Measurements from ENCODE around the gene OR6J1. TPM values are rescaled to one million over a fixed set of nuclear protein-coding genes. Genes with fewer than 3 reads are reported as not detected.
"Not testable (repeated sequence)": the region's sequence is repeated elsewhere in the genome, so short reads cannot be mapped to it uniquely, and the experiment has no call there.

Gene OR6J1
- total RNA-seq, 1 donor from 2014 or later: not detected

DNA sequence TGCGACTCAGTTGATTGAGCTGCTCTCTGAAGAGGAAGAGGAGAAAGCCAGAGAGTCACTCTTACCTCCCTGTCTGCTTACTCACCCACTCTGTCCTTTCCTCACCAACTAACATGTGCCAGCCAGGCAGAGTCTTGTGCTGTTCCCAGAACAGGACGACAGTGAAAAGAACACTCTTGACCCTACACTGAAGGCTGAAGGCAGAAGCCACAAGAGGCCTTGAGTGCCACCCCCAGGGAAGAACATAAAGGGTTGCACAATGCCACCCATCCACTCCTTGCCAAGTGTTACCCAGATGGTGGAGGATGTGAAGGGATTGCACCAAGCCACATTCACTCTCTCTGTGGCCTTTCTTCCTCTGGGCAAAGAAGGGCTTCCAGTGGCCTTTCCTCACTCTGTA, 33.2 kb downstream of the OR6J1 start:
- ATAC-seq (no peak), DNase-seq (ENCODE audit: low spot score) (no peak)

DNA sequence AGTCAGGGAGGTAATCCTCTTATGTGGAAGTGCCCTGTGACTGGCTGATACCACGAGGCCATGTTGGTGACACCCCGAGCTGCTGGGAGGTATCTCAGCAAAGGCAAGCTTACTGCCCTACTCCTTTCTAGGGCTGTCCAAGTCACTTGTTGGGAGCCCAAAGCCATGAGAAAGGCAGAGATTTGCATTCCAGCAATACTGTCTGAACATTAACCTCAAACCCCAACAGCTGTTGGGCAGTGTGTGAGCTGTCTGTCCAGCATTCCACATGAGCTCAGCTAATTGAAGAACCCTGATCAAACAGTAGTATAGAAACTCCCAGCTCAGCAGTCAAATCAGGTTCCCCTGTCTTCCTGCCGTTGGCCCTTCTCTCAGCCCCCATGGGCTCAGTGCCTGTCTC, 36.9 kb downstream of the OR6J1 start:
- DNase-seq (ENCODE audit: low spot score) (no peak), ATAC-seq (no peak)

DNA sequence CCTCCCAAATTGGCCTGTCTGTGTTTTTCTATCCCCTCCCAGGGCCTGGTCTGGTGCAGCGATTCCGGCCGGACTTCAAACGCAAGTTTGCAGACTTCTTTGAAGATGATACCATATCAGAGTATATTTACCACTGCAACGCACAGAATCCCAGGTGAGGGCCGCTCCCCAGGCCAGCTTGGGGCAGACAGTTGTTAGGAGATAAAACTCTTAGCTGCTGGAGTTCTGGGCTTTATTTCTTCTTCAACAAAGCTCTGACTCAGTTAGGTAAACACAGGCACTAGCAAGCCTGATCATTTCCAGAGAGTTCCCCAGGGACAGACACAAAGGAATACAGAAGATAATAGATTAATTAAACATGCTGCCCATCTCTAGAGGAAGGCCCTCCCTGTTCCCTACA, 37.8 kb downstream of the OR6J1 start:
- no peak for ATAC-seq

DNA sequence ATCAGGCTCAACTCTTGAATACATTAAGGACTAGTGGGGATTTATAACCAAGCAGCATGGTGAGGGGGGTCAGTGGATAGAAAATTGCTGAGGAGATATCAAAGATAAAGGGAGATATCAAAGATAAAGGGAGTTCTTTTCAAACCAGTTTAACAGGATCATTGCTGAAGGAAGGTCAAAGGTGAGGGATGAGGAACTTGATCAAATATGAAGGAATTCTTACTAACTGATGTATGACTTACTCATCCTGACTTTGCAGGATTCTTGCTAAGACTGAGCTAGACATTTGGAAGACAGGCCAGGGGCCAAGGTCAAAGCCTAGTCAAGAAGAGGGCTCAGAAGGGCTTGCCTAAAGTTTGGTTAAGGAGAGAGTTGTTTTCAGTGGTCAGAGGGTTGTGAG, 41.3 kb downstream of the OR6J1 start:
- DNase-seq (ENCODE audit: low spot score) (no peak), ATAC-seq (no peak)

More for the DNA sequence above, 37.8 kb downstream of the OR6J1 start:
- no peak for DNase-seq (ENCODE audit: low spot score)

DNA sequence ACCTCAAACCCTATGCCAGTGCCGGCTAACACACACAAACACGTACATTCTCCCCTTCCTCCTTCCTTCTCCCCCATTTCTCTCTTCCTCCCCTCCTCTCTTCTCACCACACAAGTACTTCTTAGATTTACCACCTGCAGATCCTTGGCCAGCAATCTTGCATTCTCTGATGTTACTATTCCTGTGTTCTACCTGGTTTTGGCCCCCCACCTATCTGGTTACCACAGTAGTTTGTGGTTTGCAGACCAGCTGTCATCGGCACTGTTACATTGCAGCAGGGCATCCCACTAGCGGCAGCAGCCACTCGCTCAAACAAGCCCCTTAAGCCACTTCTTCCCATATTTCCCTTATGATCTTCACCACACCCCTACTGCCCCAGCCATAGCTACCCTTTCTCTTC, 42.2 kb downstream of the OR6J1 start:
- DNase-seq (ENCODE audit: low spot score) (no peak), ATAC-seq (no peak)

DNA sequence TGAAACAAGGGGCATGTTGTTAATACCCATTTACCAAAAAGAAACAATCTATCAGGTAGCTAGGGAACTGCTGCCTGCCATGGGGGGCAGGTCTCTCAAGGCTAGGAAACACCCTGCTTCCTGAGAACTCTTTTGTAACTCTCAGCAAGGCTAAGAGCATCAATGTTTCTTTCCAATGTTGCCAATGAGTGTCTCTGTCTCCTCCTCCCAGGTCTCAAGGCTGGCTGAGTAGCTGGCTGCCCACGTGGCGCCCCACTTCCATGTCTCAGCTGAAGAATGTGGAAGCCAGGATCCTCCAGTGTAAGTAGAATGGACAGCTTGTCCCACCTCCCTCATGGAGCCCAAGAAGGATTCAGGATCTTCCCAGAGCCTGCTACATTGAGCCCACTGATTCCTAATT, 42.7 kb downstream of the OR6J1 start:
- no peak for DNase-seq (ENCODE audit: low spot score)
- no peak for ATAC-seq

DNA sequence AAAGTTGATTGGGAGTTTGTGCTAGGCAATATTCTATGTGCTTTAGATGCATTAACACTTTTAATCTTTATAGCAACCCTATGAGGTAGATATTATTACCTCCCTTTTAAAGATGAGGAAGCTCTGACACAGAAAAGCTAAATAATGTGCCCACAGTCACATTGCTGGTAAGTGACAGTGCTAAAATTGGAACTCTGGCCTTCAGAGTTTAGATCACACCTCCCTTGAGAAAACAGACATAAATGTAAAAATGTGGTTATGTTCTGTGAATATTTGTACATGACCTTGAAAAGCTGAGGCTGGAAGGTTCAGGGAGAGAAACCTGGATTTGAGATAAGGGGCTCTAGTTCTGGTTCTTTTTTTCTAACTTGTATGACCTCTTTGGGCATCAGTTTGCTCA, 44.1 kb downstream of the OR6J1 start:
- ATAC-seq (no peak), DNase-seq (ENCODE audit: low spot score) (no peak)

DNA sequence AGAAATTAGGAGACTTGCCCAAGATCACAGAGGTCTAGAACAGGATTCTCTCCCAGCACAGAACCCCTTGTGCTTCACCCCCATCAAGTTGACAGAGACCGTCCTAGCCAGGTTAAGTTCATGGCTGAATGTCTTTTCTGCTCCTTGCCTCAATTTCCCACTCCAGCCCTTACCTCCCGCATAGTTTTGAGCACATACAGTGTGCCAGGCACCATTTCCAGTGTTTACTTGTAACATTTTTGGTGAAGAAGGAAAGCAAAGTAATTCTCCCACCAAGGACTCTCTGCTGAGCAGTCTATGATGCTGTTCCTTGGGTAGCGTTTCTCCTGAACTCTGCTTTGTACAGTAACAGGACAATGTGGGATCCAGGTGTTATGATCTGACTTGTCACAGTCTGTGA, 44.8 kb downstream of the OR6J1 start:
- ATAC-seq (no peak), DNase-seq (ENCODE audit: low spot score) (no peak)

DNA sequence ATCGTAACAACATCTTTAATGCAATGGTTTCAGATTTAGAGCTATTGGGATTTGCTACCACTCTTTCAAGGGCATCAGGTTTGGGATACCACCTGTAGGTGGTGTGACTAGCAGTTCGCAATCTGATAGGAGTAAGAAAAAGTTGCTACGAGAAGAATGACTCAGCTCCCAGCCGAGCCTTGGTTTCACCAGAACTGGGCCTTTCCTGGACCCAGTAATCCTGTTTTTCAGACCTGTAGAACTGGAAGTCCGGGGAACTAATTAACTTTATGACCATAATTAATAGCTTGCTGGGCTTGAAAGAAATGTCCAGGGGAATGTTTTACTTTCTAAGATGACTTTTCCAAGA, 45.3 kb downstream of the OR6J1 start:
- DNase-seq (ENCODE audit: low spot score) (no peak), ATAC-seq (peak; percentile 76)

DNA sequence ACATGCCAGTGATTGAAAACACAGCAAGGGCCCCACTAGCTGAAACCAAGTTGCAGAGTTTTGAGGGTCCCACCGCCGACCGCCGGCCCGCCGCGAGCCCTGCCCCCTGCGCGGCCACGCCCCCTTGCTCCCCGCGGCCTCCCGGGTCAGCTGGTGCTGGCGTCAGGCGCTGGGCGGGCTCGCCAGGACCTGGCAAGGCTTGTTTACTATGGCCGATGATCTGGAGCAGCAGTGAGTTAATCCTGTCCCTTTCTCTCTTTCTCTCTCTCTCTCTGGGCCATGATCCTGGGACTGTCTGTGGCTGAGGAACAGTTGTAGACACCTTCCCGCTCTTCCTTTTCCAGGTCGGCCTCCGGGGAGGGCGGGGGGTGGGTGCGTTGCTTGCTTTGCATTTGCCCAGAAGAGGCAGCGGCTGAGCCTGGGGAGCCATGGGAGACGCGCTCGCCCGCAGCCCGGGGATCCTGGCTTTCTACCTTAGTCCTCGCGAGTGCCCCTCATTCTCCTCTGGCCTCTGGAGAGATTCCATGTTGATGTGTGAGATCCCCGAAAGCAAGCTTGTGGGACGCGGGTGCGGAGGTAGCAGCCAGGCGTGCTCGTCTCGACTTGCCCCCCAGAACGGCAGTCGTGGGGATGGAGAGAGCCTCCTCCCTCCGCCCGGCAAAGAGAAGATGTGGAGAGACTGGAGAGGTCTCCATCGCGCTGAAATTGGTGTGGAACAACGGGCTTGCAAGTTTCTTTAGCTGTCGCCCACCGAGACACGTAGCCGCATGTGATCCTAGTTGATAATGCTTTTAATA, 45.9 kb downstream of the OR6J1 start, which contains the start of gene ABHD4:
Gene ABHD4, plus strand, starts transcription at position 202 of the 797 bp plus-strand sequence. Its CDS starts 7 bp downstream, at position 209.
- ATAC-seq: peak; percentile 98
- peak; percentile 87 for DNase-seq (ENCODE audit: low spot score)

DNA sequence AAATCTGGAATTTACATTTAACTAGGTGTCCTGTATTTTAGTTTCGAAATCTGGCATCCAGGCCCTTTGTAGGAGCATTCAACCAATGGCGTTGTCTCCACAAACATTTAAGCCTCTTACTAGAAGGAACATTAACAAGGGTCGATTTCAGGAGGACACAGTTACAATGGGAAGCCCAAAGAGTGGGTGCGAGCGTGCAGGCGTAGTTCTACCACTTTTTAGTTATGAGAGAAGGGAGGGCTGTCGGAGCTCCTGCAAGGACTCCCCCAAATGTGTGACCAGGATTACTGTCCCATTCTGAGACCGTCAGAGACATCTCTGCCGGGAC, 46.4 kb downstream of the OR6J1 start:
- no peak for DNase-seq (ENCODE audit: low spot score)
- peak; percentile 17 for ATAC-seq

DNA sequence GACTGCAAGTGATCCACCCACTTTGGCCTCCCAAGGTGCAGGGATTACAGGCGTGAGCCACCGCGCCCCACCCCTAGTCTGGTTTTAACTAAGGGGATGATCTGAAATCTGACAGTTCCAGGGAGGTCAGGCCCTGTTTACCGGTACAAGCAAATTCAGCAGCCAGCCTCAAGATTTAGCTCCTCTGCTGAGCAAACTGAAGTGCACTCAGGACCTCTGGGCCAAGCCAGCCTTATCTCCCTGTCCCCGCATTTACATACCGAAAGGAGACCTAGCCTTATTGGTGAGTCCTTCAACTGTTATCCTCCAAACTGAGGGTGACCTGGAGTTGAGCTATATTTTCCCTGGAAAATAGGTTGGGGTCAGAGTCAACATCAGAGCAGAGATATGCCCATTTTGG, 46.9 kb downstream of the OR6J1 start:
- ATAC-seq: no peak

DNA sequence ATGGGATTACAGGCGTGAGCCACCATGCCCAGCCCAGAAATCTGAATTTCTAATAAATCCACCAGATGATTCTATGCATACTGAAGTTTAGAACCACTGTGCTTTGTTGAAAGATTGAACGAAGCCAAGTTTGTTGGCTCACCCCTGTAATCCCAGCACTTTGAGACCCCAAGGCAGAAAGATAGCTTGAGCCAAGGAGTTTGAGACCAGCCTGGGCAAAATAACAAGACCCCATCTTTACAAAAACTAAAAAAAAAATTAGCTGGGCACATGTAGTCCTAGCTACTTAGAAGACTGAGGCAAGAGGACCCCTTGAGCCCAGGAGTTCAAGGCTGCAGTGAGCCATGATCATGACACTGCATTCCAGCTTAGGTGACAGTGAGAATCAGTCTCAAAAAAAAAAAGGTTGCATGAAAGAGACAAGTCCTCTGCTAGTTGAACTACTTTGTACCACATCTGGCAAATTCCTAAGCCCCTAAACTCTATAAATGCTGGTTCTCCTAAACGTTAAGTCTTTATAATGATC, 47.7 kb downstream of the OR6J1 start:
- no peak for DNase-seq (ENCODE audit: low spot score)
- no peak for ATAC-seq

More for the DNA sequence above, 46.9 kb downstream of the OR6J1 start:
- no peak for DNase-seq (ENCODE audit: low spot score)

DNA sequence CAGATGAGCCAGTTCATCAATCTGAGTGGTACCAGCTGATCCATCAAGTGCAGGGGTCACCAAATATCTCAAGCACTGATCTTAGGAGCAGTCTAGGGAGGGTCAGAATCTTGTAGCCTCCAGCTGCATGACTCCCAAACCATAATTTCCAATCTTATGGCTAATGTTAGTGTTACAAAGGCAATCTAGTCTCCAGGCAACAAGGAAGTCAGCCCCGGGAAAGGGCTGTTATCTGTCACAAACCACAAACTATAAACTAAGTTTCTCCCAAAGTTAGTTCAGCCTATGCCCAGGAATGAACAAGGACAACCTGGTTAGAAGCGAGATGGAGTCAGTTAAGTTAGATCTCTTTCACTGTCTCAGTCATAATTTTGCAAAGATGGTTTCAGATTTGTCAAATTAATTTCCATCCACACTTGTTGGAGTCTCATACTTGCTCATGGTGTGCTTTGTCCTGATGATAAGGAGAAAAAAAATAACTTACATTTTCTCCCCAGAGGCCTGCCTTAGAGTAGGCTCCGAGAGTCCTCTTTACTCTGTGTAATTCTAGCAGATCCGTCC, 49.9 kb downstream of the OR6J1 start:
- ATAC-seq: no peak
- no peak for DNase-seq (ENCODE audit: low spot score)

DNA sequence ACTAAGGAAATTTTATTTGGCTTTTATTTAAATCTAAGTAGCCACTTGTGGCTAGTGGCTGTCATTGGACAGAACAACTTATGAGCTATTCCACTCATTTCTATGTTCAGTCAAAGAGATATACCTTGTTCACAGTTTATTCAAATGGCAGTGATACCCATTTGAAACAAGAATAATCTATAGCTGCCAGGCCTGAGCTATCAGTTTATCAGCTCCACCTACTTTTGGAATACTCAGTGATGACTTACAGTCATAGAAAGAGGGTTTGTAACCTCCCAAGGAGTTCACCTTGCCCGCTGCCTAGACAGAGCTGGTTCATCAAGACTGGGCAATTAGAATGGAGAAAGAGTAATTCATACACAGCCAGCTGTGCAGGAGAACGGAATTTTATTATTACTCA, 50.6 kb downstream of the OR6J1 start:
- ATAC-seq (no peak), DNase-seq (ENCODE audit: low spot score) (no peak)

DNA sequence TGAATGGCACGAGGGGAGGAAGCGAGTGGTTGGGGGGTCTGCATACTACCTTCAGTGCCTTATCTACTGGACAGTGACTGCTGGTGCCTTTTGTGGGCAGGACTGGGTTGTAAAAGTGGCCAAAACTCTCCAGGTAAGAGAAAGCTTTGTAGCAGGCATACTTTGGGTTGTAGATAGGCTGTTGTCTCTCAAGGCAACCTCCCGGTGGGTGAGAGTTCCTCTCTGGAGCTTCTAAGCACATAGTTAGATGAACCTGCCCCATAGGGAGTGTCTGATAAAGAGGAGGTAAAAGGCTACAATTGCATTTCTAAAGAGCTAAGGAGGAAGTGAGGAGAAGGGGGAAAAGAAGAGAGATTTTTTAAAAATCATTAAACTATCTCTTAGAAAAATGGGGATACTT, 51.0 kb downstream of the OR6J1 start:
- DNase-seq (ENCODE audit: low spot score) (no peak), ATAC-seq (no peak)

DNA sequence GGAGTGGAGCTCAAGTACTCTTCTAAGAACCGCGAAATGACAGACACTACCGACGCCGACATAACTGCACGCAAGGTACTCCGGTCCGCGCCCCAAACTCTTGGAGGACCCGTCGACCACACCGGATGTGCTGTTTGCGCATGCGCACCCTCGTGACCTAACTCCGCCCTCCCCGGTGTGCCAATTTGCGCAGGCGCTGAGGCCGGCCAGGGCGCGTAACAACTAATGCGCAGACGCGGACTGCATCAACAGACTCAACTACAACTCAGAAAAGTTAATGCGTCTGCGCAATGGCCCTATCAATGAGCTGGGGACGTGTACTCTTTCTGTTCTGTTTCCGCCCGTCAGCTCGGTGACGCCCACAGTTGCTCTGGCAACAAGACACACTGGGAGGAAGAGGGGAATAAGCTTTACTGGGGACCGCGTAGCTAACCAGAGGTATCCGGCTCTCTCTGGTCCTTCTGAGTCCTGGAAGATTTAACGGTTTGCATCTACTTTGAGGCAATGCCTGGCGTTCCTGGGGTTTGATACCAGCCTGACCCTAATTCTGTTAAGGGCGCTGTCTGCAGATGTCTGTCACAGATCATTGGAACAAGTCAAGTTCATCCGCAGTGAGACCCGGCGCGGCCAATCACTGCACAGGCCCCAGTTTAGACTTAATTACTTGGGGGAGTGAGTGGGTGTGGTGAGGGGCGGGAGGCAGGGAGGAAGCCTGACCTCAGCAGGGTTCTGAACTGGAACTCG, 54.9 kb downstream of the OR6J1 start, which contains the start of gene DAD1:
Gene DAD1, minus strand, starts transcription at position 129 of the 744 bp plus-strand sequence. Its CDS starts 67 bp downstream, at position 62.
- DNase-seq (ENCODE audit: low spot score) (peak; percentile 99), ATAC-seq (peak; percentile 97)

DNA sequence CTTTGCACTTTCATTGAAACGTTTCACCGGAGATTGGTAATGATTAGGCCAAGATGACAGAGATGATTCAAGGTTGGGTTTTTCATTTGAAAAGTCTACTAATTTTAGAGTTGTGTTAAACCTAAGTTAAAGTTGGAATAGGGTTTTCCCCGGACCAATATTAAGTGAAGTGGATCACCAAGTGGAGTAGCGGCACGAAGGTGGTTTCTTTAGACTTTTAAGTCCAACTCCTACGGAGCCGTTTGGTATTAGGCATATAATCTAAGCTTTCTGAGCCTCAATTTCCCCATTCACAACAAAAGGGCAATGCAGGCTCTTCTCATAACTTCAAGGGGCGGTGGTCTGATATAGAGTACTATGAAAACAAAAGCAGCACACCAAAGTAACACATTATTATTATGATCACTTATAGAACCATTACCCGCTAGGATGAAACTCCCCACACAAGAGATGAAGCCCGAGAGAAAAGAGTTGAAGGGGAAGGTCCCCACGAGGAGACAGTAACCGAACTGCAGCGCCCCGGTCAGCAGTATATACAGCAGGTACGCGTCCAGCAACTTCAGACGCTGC, 55.5 kb downstream of the OR6J1 start:
- no peak for DNase-seq (ENCODE audit: low spot score)
- no peak for ATAC-seq

DNA sequence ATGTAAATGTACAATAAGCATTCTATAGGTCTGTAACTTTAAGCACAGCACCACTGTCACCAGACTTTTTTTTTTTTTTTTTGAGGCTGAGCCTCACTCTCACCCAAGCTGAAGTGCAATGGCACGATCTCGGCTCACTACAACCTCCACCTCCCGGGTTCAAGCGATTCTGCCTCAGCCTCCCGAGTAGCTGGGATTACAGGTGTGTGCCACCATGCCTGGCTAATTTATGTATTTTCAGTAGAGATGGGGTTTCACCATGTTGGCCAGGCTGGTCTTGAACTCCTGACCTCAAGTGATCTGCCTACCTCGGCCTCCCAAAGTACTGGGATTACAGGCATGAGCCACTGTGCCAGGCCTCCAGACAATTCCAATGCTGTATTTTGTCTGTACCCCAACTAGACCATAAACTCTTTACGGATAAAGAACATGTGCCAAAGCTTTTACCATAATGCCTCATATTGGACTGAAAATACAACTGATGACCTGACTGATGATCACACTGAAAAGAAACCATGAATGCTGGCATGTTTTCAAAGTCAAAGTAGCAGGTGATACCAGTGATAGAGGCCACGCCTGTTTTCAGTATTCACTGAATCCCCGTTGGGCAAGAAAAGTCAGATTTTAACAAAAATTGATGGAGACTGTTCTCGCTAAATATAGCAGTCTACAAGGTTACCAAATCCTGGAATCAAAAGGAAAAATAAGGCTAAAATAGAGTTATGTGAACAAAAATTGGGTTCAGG, 56.3 kb downstream of the OR6J1 start:
- not testable (repeated sequence) for DNase-seq (ENCODE audit: low spot score)

DNA sequence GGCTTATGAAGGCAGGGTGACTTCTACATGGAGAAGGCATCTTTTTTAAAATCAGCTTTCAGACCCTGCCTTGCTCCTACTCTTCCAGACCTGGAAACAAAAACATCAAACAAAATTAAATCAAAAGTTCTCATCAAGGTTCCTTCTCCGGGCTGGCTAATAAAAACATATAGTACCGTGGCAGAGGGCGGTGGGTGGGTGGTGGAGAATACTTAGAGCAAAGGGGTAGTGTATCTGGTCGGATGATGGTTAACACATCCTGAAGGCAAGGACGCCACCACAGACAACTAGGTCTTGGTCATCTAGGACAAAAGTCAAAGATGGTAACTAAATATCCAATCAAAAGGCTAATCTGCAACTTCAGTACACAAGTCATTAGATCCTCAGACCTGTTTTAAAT, 56.9 kb downstream of the OR6J1 start:
- no peak for DNase-seq (ENCODE audit: low spot score)
- ATAC-seq: no peak

More for the DNA sequence above, 56.3 kb downstream of the OR6J1 start:
- not testable (repeated sequence) for ATAC-seq

DNA sequence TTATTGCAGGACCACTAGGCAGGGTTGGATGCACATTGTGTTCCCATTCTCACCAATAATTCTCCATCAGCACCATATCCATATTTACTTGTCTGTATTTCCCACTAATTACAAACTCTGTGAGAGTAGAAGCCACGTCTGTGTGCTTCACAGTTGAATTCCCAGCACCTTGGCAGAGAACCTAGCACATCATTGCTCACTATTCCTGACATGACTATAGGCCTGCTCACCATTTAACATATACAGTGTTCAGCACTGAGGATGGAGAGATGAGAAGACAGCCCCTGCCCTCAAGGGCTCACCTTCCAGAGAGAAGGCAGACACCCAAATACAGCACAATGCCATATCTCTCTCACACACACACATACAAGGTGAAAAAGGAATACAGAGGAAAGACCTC, 60.2 kb downstream of the OR6J1 start:
- DNase-seq (ENCODE audit: low spot score) (no peak), ATAC-seq (no peak)
